ENCODE results near the gene YIPF7.

Gene YIPF7

GRCh38 chr4:44632089-44632488, 19.3 kb downstream of the YIPF7 start:
- TF ChIP-seq CTCF (IDR thresholded peaks at IDR 0.05; ENCODE audit: low read depth, low read length, missing control alignments): no peak
- H3K4me3 ChIP-seq (ENCODE audit: low read depth, low read length): no peak overlapping the region
- no peak for DNase-seq (ENCODE audit: low read depth)

GRCh38 chr4:44629280-44629866, 22.1 kb downstream of the YIPF7 start:
- H3K4me3 ChIP-seq (ENCODE audit: low read depth, low read length): no peak overlapping the region
- peak; percentile 7 for DNase-seq (ENCODE audit: low read depth)
- peak; percentile 55 for TF ChIP-seq CTCF (IDR thresholded peaks at IDR 0.05; ENCODE audit: low read depth, low read length, missing control alignments)

- TF ChIP-seq CTCF (IDR thresholded peaks at IDR 0.05; ENCODE audit: low read depth, low read length, missing control alignments): no peak
- no peak for DNase-seq (ENCODE audit: low read depth)
- no peak overlapping the region for H3K4me3 ChIP-seq (ENCODE audit: low read depth, low read length)
These were observed 27.7 kb downstream of the YIPF7 start for GRCh38 chr4:44623676-44624075.

- no peak overlapping the region for H3K4me3 ChIP-seq (ENCODE audit: low read depth, low read length)
These were observed 34.8 kb downstream of the YIPF7 start for GRCh38 chr4:44616621-44617020.

GRCh38 chr4:44583393-44583792, 68.0 kb downstream of the YIPF7 start:
- TF ChIP-seq CTCF (IDR thresholded peaks at IDR 0.05; ENCODE audit: low read depth, low read length, missing control alignments): peak; percentile 54
- no peak for DNase-seq (ENCODE audit: low read depth)
- H3K4me3 ChIP-seq (ENCODE audit: low read depth, low read length): no peak overlapping the region

More at GRCh38 chr4:44616621-44617020, 34.8 kb downstream of the YIPF7 start:
- no peak for DNase-seq (ENCODE audit: low read depth)
- no peak for TF ChIP-seq CTCF (IDR thresholded peaks at IDR 0.05; ENCODE audit: low read depth, low read length, missing control alignments)

- no peak for DNase-seq (ENCODE audit: low read depth)
- no peak overlapping the region for H3K4me3 ChIP-seq (ENCODE audit: low read depth, low read length)
- no peak for TF ChIP-seq CTCF (IDR thresholded peaks at IDR 0.05; ENCODE audit: low read depth, low read length, missing control alignments)
These were observed 71.2 kb downstream of the YIPF7 start for GRCh38 chr4:44580231-44580630.

DNA sequence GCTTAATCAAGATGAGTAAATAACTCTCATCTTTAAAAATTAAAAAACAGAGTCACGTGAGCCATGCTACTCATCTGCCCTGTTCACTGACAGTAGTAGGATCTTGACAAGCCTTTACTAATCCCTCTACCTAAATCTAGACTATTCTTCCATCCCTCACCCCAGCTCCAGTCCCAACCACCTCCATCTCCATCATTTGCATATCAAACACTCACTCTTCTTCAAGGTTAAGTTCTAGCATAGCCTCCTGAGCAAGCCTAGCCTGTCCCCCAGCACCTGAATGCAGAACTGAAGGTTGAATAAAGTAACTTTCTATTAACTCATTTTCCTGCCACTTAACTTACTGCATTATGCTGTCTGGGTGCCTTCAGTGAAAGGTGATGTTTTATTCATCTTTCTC, 72.5 kb downstream of the YIPF7 start:
- H3K4me3 ChIP-seq (ENCODE audit: low read depth, low read length): no peak overlapping the region
- TF ChIP-seq CTCF (IDR thresholded peaks at IDR 0.05; ENCODE audit: low read depth, low read length, missing control alignments): no peak
- DNase-seq (ENCODE audit: low read depth): no peak

All from GM12864 (cell line).